Subcutaneous abdominal adipose tissue (tissue), 5 donors: ENCODE results near the gene PIP4K2A.
A peak's percentile ranks its signal among the peaks of the same experiment; 100 is the strongest.

Experiments
- H3K27ac ChIP-seq: one replicate; pipeline ENCODE4 v1.7.0; 2013; ENCODE audit warnings: low read depth, mild to moderate bottlenecking, inconsistent platforms, low read length, moderate library complexity
- H3K27me3 ChIP-seq, 5 donors: one replicate each; pipeline ENCODE4 v1.7.0; 2013; ENCODE audit warnings: low read length in 5 of 5, inconsistent platforms in 1 of 5; ENCODE audit not compliant: control insufficient read depth in 5 of 5, insufficient read depth in 4 of 5
- H3K36me3 ChIP-seq, 5 donors: one replicate each; pipeline ENCODE4 v1.7.0; 2013; ENCODE audit warnings: low read length in 5 of 5; ENCODE audit not compliant: control insufficient read depth in 5 of 5, insufficient read depth in 5 of 5
- H3K4me1 ChIP-seq, 5 donors: one replicate each; pipeline ENCODE4 v1.7.0; 2013; ENCODE audit warnings: low read length in 5 of 5, mild to moderate bottlenecking in 3 of 5, moderate library complexity in 1 of 5; ENCODE audit not compliant: control insufficient read depth in 5 of 5, insufficient read depth in 5 of 5
- H3K4me3 ChIP-seq, 5 donors: one replicate each; pipeline ENCODE4 v1.7.0; 2013; ENCODE audit warnings: low read length in 5 of 5, low read depth in 1 of 5
- H3K9ac ChIP-seq, 5 donors: one replicate each; pipeline ENCODE4 v1.7.0; 2013; ENCODE audit warnings: low read length in 5 of 5, mild to moderate bottlenecking in 4 of 5, moderate library complexity in 3 of 5
- H3K9me3 ChIP-seq, 5 donors: one replicate each; pipeline ENCODE4 v1.7.0; 2013; ENCODE audit warnings: low read length in 5 of 5; ENCODE audit not compliant: control insufficient read depth in 5 of 5
- donor health status: healthy.
- donor health status: healthy.
- donor health status: healthy.
- donor health status: healthy.
- donor health status: healthy.

The PIP4K2A gene

DNA sequence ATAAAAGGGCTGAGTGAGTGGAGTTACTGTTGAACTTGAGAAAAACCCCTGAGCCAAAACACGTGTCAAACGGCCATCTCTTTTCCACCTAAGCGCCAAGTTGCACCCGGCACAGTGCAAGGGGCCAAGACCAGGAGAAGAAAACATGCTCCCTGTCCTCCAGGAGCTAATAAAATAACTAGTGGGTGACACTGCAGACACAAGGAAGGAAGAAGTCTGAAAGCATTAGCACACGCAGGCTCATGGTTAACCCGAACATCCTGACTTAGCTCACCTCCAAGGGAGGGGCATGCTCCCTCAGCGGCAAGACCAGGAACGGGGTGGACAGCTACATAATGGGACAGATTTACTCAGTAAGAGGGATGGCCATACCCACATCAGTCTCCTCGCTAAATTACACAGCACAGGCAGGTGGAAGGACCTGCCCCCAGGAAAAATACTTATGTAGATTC lies 65.0 kb downstream of the PIP4K2A start:
- no peak overlapping the region for H3K27ac ChIP-seq
- no peaks in the 10 kb centered on the region for H3K36me3 ChIP-seq
- H3K27me3 ChIP-seq, result no peaks in the 10 kb centered on the region
- H3K4me3 ChIP-seq, result no peak overlapping the region
- no peak overlapping the region for H3K9ac ChIP-seq
- H3K4me1 ChIP-seq, result peaks cover 0 to 49% (median 21%) of the 10 kb centered on the region in 5 donors
- no peaks in the 10 kb centered on the region for H3K9me3 ChIP-seq

DNA sequence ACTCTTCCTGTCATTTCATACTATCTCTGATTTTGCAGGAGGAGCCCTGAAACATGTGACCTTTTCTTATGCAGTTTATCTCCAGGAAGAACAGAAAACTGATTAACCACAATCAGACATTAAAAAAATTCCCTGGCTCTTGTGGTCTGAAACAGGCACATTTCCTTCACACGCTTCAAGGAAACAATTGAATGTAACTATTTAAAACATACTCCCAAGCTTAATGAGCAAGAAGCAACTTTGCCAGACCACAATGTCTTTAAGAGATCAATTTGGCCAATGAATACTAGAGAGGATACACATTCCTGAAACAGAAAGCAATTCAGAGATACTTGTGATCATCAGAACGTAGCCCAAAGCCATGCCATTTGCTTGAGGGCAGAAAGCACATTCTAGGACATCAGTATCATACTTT lies 65.8 kb downstream of the PIP4K2A start:
- Histone ChIP-seq H3K4me3 (no peak overlapping the region), H3K9ac (no peak overlapping the region), H3K27ac (no peak overlapping the region), H3K36me3 (no peaks in the 10 kb centered on the region), H3K9me3 (no peaks in the 10 kb centered on the region), H3K4me1 (peaks cover 0 to 49% (median 21%) of the 10 kb centered on the region in 5 donors), H3K27me3 (no peaks in the 10 kb centered on the region)

DNA sequence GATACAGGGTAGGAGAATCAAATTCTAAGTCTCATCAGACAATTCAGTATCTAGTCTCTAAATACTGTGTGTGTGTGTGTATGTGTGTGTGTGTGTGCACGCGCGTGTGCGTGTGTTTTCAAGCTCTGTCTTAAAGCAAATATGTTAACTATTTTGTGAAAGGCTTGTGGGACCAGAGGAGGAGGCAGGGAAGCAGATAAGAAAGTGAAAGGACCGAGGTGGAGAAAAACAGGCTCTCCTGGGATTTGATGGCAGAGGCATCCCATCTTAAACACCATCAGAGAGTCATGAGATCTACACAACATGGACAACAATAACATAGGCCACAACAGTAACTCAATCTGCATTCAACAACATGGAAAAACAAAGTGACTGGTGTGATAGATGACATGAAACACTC lies 67.1 kb downstream of the PIP4K2A start:
- H3K27ac ChIP-seq, result no peak overlapping the region
- no peaks in the 10 kb centered on the region for H3K9me3 ChIP-seq
- H3K4me3 ChIP-seq, result peak overlapping the region in 1 of 5 donors; percentile 1
- no peaks in the 10 kb centered on the region for H3K36me3 ChIP-seq
- peak overlapping the region in 1 of 5 donors; percentile 12 for H3K9ac ChIP-seq
- H3K4me1 ChIP-seq, result peaks cover 0 to 40% (median 21%) of the 10 kb centered on the region in 5 donors
- H3K27me3 ChIP-seq, result no peaks in the 10 kb centered on the region

DNA sequence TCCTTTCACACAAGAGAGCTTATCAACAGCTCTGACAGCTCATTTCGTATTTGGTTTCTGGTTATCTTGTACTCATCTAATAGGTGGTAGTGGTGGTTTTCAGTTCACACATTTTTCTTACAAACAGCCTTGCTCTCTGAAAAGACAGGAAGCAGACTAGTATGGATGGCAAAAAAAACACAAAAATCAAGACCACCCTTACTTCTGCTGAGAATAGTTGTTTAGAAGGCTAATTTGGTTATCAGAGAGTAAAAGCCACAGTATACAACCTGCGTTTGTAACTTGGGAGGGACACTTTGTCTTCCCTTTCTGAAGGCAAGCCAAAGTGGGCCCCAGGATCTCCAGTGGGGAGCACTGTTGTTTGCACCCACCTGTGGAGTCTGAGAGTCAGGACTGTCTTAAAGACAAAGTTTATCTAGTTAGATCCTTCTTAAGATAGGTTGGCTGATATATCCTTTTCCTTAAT lies 68.0 kb downstream of the PIP4K2A start:
- no peak overlapping the region for H3K4me3 ChIP-seq
- no peak overlapping the region for H3K27ac ChIP-seq
- no peak overlapping the region for H3K9ac ChIP-seq
- no peaks in the 10 kb centered on the region for H3K9me3 ChIP-seq
- H3K27me3 ChIP-seq, result no peaks in the 10 kb centered on the region
- H3K4me1 ChIP-seq, result peaks cover 0 to 32% (median 21%) of the 10 kb centered on the region in 5 donors
- H3K36me3 ChIP-seq, result peaks cover 0 to 3% (median 0%) of the 10 kb centered on the region in 5 donors

DNA sequence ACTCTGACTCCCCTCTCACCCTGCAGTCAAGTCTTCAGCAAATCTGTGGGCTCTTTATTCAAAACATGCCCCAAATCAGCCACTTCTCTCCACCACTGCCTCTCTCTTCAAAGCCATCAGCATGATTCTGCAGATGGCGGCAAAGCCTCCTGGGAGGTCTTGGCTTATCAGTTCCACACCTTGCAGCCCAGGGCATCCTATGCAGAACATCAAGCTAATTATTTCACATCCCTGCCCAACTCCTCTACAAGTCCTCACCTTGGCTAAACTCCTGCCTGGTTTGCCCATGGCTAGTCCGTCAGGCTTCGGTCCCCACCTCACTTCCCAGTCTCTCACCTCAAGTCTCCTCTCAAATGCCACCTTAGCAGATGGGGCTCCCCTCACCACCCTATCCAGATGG lies 70.2 kb downstream of the PIP4K2A start:
- no peaks in the 10 kb centered on the region for H3K27me3 ChIP-seq
- H3K4me1 ChIP-seq, result peaks cover 0 to 24% (median 17%) of the 10 kb centered on the region in 5 donors
- no peak overlapping the region for H3K4me3 ChIP-seq
- peaks cover 0 to 3% (median 0%) of the 10 kb centered on the region in 5 donors for H3K36me3 ChIP-seq
- no peaks in the 10 kb centered on the region for H3K9me3 ChIP-seq
- H3K27ac ChIP-seq, result no peak overlapping the region
- no peak overlapping the region for H3K9ac ChIP-seq

DNA sequence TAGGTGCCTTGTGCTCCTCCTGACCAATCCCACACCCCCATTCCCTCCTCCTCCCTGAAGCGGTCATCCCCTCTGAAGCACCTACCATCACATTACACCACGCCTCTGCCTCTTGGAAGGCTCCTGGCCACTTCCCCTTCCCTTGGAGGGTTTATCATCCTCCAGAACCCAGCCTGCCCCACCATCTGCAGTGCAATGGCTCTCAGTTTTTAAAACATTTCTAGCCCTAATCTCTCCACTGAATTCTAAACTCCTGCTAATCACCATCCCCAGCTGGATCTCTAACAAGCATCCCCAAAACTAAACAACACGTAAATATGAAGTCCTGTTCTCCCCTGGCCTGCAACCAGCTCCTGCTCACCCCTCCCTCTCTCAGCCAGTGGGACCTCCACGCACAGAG lies 70.6 kb downstream of the PIP4K2A start:
- no peak overlapping the region for H3K9ac ChIP-seq
- no peaks in the 10 kb centered on the region for H3K9me3 ChIP-seq
- peaks cover 0 to 23% (median 17%) of the 10 kb centered on the region in 5 donors for H3K4me1 ChIP-seq
- H3K4me3 ChIP-seq, result no peak overlapping the region
- peaks cover 0 to 3% (median 0%) of the 10 kb centered on the region in 5 donors for H3K36me3 ChIP-seq
- H3K27ac ChIP-seq, result no peak overlapping the region
- H3K27me3 ChIP-seq, result no peaks in the 10 kb centered on the region

DNA sequence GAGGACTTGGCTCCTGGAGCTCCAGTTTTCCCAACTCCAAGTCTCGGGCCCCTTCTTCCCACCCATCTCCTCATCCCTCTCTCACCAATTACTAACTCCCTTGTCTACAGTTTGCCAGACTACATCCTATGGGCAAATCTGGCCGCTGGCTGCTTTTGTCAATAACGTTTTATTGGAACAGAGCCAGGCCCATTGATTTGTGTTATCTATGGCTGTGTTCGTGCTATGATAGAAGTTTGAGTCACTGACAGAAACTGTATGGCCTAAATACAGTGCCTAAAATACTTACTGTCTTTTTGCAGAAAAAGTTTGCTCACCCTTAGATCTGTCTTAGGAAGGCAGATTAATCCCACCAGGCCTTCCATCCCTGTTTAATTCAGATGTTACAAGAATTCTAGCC lies 71.3 kb downstream of the PIP4K2A start:
- Histone ChIP-seq H3K27me3 (no peaks in the 10 kb centered on the region), H3K4me3 (no peak overlapping the region), H3K4me1 (peaks cover 0 to 17% (median 10%) of the 10 kb centered on the region in 5 donors), H3K9me3 (no peaks in the 10 kb centered on the region), H3K36me3 (peaks cover 0 to 3% (median 0%) of the 10 kb centered on the region in 5 donors), H3K9ac (no peak overlapping the region), H3K27ac (no peak overlapping the region)

DNA sequence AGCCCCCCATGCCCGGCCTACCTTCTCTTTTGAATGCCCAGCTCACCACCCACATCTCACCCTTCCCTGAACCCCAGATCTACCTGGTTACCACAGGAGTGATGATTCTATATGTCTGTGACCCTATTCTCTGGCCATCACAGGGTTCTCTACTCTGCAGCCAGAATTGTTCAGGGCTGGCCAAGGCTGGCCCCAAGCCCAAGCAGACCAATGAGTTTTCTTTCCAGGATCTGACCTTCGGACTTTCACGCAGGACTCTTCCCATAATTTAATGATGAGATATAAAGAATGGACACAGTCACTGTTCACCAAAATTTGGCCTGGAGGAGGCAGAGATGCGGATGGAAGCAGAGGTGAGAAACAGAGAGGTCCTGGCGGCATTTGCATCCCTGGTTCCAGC lies 72.6 kb downstream of the PIP4K2A start:
- peaks cover 0 to 3% (median 0%) of the 10 kb centered on the region in 5 donors for H3K4me1 ChIP-seq
- no peak overlapping the region for H3K27ac ChIP-seq
- H3K9ac ChIP-seq, result no peak overlapping the region
- H3K9me3 ChIP-seq, result no peaks in the 10 kb centered on the region
- peaks cover 0 to 3% (median 0%) of the 10 kb centered on the region in 5 donors for H3K36me3 ChIP-seq
- H3K4me3 ChIP-seq, result no peak overlapping the region
- no peaks in the 10 kb centered on the region for H3K27me3 ChIP-seq

DNA sequence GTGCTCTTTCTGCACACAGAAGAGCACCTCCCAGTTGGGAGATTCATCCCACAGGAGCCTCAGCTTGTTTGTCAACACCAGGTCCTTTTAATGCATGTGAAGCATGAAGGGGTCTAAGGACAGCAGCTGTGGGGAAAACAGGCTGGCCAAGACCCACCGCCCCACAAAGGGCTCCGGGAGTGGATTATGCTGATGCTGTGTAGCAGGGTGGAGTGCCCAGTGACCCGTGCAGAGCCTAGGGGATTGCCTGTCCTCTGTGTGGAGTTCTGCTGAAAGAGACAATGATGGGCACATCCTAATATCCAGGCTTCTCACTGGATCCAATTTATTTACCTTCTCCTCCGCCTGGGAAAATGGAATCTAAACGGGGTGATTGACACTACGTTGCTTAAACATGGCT lies 74.0 kb downstream of the PIP4K2A start:
- Histone ChIP-seq H3K27me3 (no peaks in the 10 kb centered on the region), H3K4me1 (no peaks in the 10 kb centered on the region), H3K9me3 (no peaks in the 10 kb centered on the region), H3K4me3 (no peak overlapping the region), H3K36me3 (peaks cover 0 to 3% (median 0%) of the 10 kb centered on the region in 5 donors), H3K9ac (no peak overlapping the region), H3K27ac (no peak overlapping the region)

DNA sequence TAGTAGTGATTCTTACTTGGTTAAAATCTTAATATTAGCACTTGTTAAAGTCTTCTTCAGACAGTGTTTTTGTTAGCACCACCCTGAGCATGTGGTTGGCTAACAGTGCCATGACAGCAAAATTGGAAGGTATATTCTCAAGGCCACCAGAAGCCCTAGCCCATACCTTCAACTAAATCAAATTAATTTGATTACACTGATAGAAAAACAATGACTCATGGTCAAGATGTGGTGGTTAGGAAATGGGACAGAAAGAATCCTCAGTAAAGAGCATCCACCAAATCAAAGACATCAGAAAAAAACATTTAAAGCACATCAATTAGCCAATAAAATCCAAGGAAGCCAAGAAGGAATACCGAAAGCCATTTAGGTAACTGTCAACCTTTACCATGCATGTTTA lies 75.5 kb downstream of the PIP4K2A start:
- Histone ChIP-seq H3K27ac (no peak overlapping the region), H3K4me1 (no peaks in the 10 kb centered on the region), H3K9me3 (no peaks in the 10 kb centered on the region), H3K27me3 (no peaks in the 10 kb centered on the region), H3K36me3 (peaks cover 0 to 3% (median 0%) of the 10 kb centered on the region in 5 donors), H3K9ac (no peak overlapping the region), H3K4me3 (no peak overlapping the region)
